Stimulated activated CD4-positive, alpha-beta T cell treated with anti-CD3 and anti-CD28 coated beads, TNF-alpha, amount 100 ng/mL, for 24 hours (primary cell): Measurements from ENCODE around the gene DHX8.

Experiments used
- DNase-seq, 3 experiments: peaks; one replicate each; pipeline ENCODE4 v3.0.0-alpha.2; 2020; ENCODE audit warnings: low read depth in 3 of 3

Gene DHX8

GRCh38 chr17:43524945-43525575 is 41.3 kb downstream of the DHX8 start:
- DNase-seq, result no peak

- DNase-seq, result no peak
Observed at GRCh38 chr17:43526886-43527648, 43.3 kb downstream of the DHX8 start.

GRCh38 chr17:43528319-43528987 is 44.7 kb downstream of the DHX8 start:
- no peak for DNase-seq

- DNase-seq, result no peak
Observed at GRCh38 chr17:43528988-43529814, 45.4 kb downstream of the DHX8 start.

GRCh38 chr17:43529947-43530287 is 46.1 kb downstream of the DHX8 start:
- DNase-seq, result no peak

- no peak for DNase-seq
Observed at GRCh38 chr17:43530288-43531081, 46.7 kb downstream of the DHX8 start.

GRCh38 chr17:43531082-43531378 is 47.3 kb downstream of the DHX8 start:
- DNase-seq, result no peak

- DNase-seq, result no peak
Observed at GRCh38 chr17:43531955-43532354, 48.2 kb downstream of the DHX8 start.

GRCh38 chr17:43532581-43532980 is 48.8 kb downstream of the DHX8 start:
- DNase-seq, result no peak

- DNase-seq, result no peak
Observed at GRCh38 chr17:43533699-43534098, 49.9 kb downstream of the DHX8 start.

GRCh38 chr17:43534909-43535308 is 51.1 kb downstream of the DHX8 start:
- DNase-seq, result no peak

- no peak for DNase-seq
Observed at GRCh38 chr17:43536236-43536992, 52.6 kb downstream of the DHX8 start.

GRCh38 chr17:43540821-43541674 is 57.3 kb downstream of the DHX8 start:
- no peak for DNase-seq

GRCh38 chr17:43542859-43543258 is 59.1 kb downstream of the DHX8 start:
- no peak for DNase-seq

GRCh38 chr17:43543300-43543699 is 59.5 kb downstream of the DHX8 start:
- no peak for DNase-seq

- no peak for DNase-seq
Observed at GRCh38 chr17:43543771-43544575, 60.2 kb downstream of the DHX8 start.

GRCh38 chr17:43545383-43545632 is 61.5 kb downstream of the DHX8 start:
- DNase-seq, result peak in 1 of 3 experiments; percentile 17

- DNase-seq, result peak; percentile 84 to 95 (median 86)
Observed at GRCh38 chr17:43546319-43547188, 62.8 kb downstream of the DHX8 start, which contains the start of gene ETV4. ETV4 (minus strand) TSS chr17:43546340; CDS start chr17:43545617, 723 bp downstream.
